HG02852 (cell line): ENCODE data around the gene SEMA4B.
A peak's percentile ranks its signal among the peaks of the same experiment; 100 is the strongest.

ENCODE experiments used
- ATAC-seq: cut with Tn5 transposase; IDR thresholded peaks from one replicate; pipeline ENCODE4 v1.9.1; 2021; ENCODE audit warnings: mild to moderate bottlenecking, moderate library complexity; ENCODE audit not compliant: unreplicated experiment

Gene SEMA4B

DNA sequence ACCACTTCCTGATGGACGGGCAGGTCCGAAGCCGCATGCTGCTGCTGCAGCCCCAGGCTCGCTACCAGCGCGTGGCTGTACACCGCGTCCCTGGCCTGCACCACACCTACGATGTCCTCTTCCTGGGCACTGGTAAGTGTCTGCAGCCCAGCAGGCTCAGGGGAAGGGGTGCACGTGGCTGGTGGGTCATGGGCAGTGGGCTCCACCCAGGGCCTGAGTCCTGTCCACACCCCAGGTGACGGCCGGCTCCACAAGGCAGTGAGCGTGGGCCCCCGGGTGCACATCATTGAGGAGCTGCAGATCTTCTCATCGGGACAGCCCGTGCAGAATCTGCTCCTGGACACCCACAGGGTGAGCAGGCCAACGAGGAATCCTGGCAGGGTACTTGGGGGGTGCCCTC lies 23.9 kb downstream of the SEMA4B start:
- ATAC-seq: no peak

- no peak for ATAC-seq
Observed at GRCh38 chr15:90225504-90226234, 24.5 kb downstream of the SEMA4B start.

DNA sequence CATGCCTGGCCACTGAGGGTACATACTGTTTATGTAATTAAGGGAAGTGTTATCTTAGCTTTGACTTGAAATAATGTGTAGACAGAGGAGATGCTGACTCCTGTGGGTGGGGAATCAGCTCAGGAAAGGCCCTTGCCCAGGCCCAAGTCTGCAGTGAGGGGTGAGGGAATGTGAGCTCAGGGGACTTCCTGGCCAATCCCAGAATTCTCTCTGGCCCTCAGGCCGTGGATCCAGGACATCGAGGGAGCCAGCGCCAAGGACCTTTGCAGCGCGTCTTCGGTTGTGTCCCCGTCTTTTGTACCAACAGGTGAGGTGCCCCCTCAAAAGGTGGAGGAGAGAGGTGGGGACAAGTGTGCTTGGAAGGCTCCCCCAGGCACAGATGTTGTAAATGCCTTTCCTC lies 26.2 kb downstream of the SEMA4B start:
- no peak for ATAC-seq

- no peak for ATAC-seq
Observed at GRCh38 chr15:90227816-90228772, 27.0 kb downstream of the SEMA4B start.

DNA sequence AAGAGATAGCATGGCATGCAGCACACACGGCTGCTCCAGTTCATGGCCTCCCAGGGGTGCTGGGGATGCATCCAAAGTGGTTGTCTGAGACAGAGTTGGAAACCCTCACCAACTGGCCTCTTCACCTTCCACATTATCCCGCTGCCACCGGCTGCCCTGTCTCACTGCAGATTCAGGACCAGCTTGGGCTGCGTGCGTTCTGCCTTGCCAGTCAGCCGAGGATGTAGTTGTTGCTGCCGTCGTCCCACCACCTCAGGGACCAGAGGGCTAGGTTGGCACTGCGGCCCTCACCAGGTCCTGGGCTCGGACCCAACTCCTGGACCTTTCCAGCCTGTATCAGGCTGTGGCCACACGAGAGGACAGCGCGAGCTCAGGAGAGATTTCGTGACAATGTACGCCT lies 27.8 kb downstream of the SEMA4B start:
- no peak for ATAC-seq

- no peak for ATAC-seq
Observed at GRCh38 chr15:90230071-90230494, 29.0 kb downstream of the SEMA4B start.

DNA sequence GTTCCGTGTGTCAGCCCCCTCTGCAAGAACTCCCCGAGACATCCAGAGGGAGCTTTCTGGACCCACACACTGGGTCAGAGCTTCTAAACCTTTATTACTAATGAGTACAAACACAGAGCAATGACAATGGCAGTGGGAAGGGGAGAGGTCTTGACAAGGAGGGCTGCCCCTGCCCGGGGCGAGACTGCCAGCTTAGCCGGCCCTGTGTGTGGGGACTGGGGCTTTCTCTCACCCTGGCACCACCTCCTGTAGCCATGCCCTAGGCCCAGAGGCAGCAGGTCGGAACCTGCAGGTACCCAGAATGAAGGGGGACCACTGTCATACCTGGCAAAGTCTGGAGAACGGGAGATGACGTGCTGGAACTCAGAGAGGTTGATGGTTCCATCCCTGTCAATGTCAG lies 29.5 kb downstream of the SEMA4B start:
- no peak for ATAC-seq

- ATAC-seq: no peak
Observed at GRCh38 chr15:90231028-90232017, 30.2 kb downstream of the SEMA4B start.

DNA sequence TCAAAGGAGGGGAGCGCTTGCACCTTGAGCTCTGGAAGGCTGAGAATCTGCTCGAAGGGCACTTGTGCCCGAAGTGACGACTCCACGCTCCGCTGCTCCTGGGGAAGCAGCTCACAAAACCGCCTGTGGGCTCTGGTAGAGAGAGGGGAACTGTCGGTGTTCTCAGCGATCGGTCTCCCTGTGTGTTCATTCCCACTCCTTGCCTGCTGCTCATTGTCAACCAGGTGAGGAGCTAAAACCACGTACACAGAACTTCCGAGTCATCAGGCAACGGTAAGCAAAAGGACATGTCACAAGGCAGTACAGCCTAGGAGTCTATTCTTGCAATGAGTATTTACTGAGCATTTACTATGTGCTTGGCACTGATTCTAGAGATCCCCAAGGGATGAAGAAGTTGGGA lies 31.1 kb downstream of the SEMA4B start:
- ATAC-seq: no peak

GRCh38 chr15:90232941-90233386 lies 31.8 kb downstream of the SEMA4B start:
- ATAC-seq: no peak

DNA sequence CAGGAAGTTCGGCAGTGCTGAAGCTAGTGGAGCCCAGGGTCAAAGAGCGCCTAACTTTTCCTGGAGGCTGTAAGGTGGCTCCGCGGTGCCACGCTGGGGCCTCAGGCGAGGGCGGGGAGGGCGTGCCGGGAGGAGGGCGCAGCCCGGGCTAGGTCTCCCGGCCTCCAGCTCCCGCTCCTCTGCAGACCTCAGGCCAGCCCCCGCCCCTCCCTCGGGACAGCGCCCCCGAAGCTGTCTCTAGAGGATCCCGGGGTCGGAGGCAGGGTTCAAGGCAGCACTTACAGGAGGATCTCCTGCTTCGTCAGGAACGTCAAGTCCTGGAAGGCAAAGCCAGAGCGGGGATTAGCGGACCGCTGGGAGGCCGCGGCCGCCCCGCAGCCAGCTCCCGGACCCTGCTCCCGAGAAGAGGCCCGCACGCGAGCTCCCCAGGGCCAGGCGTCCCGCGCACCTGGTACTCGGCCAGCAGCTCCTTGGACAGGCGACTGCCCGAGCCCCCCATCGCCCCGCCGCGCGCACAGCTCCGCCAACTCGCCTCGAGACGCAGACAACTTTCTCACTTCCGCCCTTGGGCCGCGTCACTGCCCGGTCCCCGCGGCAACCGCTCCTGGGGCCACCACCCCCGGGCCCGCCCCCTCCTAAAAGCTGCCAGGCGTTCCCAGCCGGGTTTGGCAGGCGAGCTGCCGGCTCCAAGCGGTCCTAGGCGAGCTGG lies 32.4 kb downstream of the SEMA4B start, which contains the start of gene CIB1:
Gene CIB1 (minus strand): TSS at position 555 of the 709 bp plus-strand sequence. CDS start 56 bp downstream, at position 499.
- peak; percentile 92 for ATAC-seq

DNA sequence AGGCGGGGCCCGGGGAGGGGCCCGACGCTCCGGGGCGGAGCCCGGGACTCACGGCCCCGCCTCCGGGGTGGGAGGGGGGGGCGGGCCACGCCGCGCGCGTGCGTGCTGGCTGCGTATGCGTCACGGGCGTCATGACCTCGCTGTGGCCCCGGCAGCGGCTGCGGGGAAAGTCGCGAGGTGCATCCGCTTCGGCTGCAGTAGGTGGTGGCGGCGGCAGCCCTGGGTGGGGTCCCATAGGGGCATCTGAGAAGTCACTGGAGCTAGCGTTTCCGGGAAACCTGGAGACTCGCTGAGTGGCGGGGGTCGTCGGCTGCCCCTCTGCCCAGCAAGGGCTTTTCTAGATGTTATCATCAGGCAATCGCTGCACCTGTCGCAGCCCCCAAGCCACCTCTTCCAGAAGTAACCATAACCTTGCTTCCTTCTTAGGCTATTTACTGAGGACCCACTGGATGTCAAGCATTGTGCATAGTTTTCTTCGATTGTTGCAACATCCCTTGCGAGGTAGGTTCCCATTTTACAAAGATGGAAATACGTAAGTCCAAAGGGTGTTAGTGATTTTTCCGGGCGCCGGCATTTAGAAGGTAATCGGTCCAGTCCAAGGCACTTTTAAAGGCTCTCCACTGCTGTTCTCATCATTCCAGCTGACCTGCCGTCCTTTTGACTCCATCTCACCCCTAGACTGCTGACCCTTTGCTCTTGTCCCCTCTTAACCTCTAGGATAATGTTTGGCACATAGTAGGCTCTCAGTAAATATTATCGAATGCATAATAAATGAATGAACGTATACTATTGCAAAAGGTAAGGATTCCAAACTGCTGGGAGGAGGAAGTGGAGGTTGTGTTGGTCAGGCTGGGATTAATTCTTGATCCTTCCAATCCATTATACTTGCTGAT lies 33.2 kb downstream of the SEMA4B start, which contains the start of gene GDPGP1:
Gene GDPGP1 (plus strand): TSS at position 114 of the 893 bp plus-strand sequence. CDS start 6,700 bp downstream, outside the sequence.
- ATAC-seq: peak; percentile 54

- ATAC-seq: no peak
Observed at GRCh38 chr15:90239371-90239770, 38.2 kb downstream of the SEMA4B start.

DNA sequence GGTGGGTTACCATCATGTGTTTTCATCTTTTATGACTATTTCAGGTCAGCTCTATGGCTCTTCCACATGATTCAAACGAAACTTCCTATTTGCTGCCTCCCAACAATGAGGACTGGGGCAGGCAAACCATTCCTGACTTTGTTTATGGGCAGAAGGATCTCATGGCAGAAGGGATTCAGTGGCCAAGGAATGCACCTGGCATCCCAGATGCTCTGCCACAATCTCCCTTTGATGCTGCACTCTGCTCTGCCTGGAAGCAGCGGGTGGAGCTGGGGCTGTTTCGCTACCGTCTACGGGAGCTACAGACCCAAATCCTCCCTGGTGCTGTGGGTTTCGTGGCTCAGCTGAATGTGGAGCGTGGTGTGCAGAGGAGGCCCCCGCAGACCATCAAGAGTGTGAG lies 39.7 kb downstream of the SEMA4B start:
- ATAC-seq: no peak

GRCh38 chr15:90241343-90242192 lies 40.4 kb downstream of the SEMA4B start:
- ATAC-seq: no peak

DNA sequence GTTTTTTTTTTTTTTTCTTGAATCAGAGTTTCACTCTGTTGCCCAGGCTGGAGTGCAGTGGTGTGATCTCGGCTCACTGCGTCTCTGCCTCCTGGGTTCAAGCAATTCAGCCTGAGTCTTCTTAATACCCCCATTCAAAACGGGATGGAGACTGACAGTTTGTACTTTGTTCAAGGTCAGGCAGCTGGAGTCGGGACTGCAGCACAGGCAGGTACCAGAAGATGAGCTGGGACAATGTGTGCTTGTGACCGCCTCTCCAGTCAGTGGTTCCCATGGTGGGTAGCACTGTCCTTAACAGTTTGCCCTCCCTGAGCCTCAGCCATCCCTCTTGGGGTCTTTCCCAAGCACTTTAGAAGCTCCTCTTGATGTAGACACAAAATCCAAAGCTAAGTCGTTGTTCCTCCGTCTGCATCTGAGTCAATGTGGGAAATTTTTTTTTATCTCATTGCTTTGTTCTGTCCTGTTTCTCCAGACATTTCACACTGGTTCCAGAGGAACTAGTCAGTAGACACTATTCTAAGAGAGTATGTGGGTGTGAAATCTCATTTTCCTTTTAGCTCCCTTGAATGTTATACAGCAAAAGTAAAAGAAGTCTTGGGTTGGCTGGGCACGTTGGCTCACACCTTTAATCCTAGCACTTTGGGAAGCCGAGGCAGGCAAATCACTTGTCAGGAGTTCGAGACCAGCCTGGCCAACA lies 43.0 kb downstream of the SEMA4B start:
- ATAC-seq: no peak

DNA sequence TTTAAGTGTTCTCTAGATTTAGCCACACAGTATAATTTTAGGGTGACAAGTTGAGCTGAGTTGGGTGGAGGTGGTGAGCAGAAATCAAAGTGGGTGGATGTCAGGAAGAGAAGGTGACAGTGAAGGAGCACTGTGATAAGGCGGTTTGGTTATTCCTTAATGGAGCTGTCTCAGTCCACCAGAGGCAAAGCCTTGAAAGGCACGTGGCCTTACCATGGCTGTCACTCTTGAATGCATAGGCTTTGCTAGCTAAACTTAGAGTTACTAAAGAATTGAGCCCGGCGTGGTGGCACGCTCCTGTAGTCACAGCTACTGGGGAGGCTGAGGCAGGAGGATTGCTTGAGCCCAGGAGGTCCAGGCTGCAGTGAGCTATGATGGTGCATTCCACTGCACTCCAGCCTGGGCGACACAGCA lies 47.7 kb downstream of the SEMA4B start:
- no peak for ATAC-seq
